H1 (cell line): ENCODE measurements around the gene GHRHR. TPM values are rescaled to one million over a fixed set of nuclear protein-coding genes. Genes with fewer than 3 reads are reported as not detected.

Experiments used
- BRCA1 ChIP-seq: IDR thresholded peaks from 2 replicates; pipeline ENCODE4 v1.6.1; 2012; ENCODE audit warnings: low read depth, low read length, improper control_type of control experiment
- CBX8 ChIP-seq: fragments of 300-800, 300-1000 bp; sonication (generic); IDR thresholded peaks from 2 replicates; pipeline ENCODE4 v1.7.1; 2016; ENCODE audit warnings: low read depth, low read length, borderline replicate concordance
- CHD7 ChIP-seq: fragments of 300-600 bp; sonication (generic); IDR thresholded peaks from 2 replicates; pipeline ENCODE4 v1.7.1; 2012; ENCODE audit warnings: low read length, moderate library complexity, mild to moderate bottlenecking, inconsistent platforms; ENCODE audit not compliant: insufficient replicate concordance
- NANOG ChIP-seq: IDR thresholded peaks from 2 replicates; pipeline ENCODE4 v1.6.1; 2011; ENCODE audit warnings: low read length, low read depth, mild to moderate bottlenecking, inconsistent platforms; ENCODE audit not compliant: insufficient read depth, poor library complexity, severe bottlenecking
- RXRA ChIP-seq: IDR thresholded peaks from 2 replicates; pipeline ENCODE4 v1.6.1; 2011; ENCODE audit warnings: low read depth, mild to moderate bottlenecking, low read length, moderate library complexity; ENCODE audit not compliant: insufficient read depth
- SIN3A ChIP-seq, 2 experiments: IDR thresholded peaks in 1 of 2; conservative IDR thresholded peaks in 1 of 2; 2 replicates each; pipeline ENCODE4 v1.6.1; 2011 to 2012; ENCODE audit warnings: low read length in 2 of 2, improper control_type of control experiment in 1 of 2, low read depth in 1 of 2, mild to moderate bottlenecking in 1 of 2
- SIRT6 ChIP-seq: IDR thresholded peaks from one replicate; pipeline ENCODE4 v1.7.1; 2012; ENCODE audit warnings: low read length, inconsistent platforms
- polyA plus RNA-seq, 7 experiments: library from polyadenylated mRNA; depleted of rRNA in 3 of 7; stranded (reverse) in 5 of 7; unstranded in 2 of 7; fragments of >200 nt in 5 of 7; fragments of 200-250 nt in 2 of 7; gene quantifications; 1 replicate in 5 of 7; 2 replicates in 1 of 7; 4 replicates in 1 of 7; pipeline versions ENCODE4 v1.2.1 to v1.2.3, GENCODE V29; 2011 to 2013; ENCODE audit warnings: missing spikeins in 2 of 7, mixed read lengths in 2 of 7
- total RNA-seq: library from RNA; stranded (reverse); fragmentation: NEBNext Ultra II Directional; extraction: Animal tissue kit (Norgen Biotek cat#: 25700); gene quantifications from 2 replicates; pipeline ENCODE4 v1.2.1, GENCODE V29; 2021

The GHRHR gene
- total and polyA plus RNA-seq, 2 of the 8 experiments (the other 6 are each of a cell fraction or from before 2014, with no cell fraction given) = 0.60 to 6.5 TPM

GRCh38 chr7:30926313-30926712 lies 37.4 kb upstream of the GHRHR start (continued):
- TF ChIP-seq CHD7 (no peak), CBX8 (no peak), NANOG (no peak), SIN3A (conservative IDR thresholded peaks at IDR 0.05 in 1 of 2, IDR thresholded peaks at IDR 0.05 in 1 of 2; ENCODE audit: low read depth in 1 of 2, low read length in 2 of 2) (no peak), RXRA (no peak), SIRT6 (no peak), BRCA1 (no peak)
